IMR-90 (cell line): Measurements from ENCODE around the gene KRT7. TPM values are rescaled to one million over a fixed set of nuclear protein-coding genes. Genes with fewer than 3 reads are reported as not detected.

Experiments
- ATAC-seq: fragments of 200-7000 bp; cut with Tn5 transposase; 2 replicates; pipeline ENCODE4 v1.9.1; 2020; ENCODE audit warnings: low read depth, mild to moderate bottlenecking, moderate library complexity
- BruUV-seq: library from RNA; stranded (reverse); fragments of 400-500 nt; replicated peaks from 2 replicates; lab custom pipeline; 2021; lab: Mats Ljungman, UMichigan
- CTCF ChIA-PET: fragments of 300-600 bp; formaldehyde crosslinking; extraction: SDS; loops from one replicate; lab custom pipeline; 2021; ENCODE audit warnings: antibody characterized with exemption; lab: Yijun Ruan, JAX
- POLR2A ChIA-PET: fragments of 300-600 bp; sonication (Branson Sonifier 250); formaldehyde crosslinking; loops from one replicate; lab custom pipeline; 2022; ENCODE audit warnings: antibody characterized with exemption; ENCODE audit not compliant: unreplicated experiment; lab: Charles Lee
- DNase-seq: peaks from one replicate; pipeline ENCODE4 v3.0.0; 2013
- H2AFZ ChIP-seq: replicated peaks from 2 replicates; pipeline ENCODE3; 2013; ENCODE audit warnings: low read length, mild to moderate bottlenecking; ENCODE audit not compliant: poor library complexity
- H2AK5ac ChIP-seq: 2 replicates; pipeline ENCODE4 v1.6.1; 2013; ENCODE audit warnings: low read depth, low read length, inconsistent platforms
- H2AK9ac ChIP-seq: replicated peaks from 2 replicates; pipeline ENCODE3; 2013; ENCODE audit warnings: mild to moderate bottlenecking, low read depth, low read length, moderate library complexity; ENCODE audit not compliant: poor library complexity
- H2BK120ac ChIP-seq: 2 replicates; pipeline ENCODE4 v1.6.1; 2013; ENCODE audit warnings: low read depth, low read length, inconsistent platforms
- H2BK15ac ChIP-seq: 3 replicates; pipeline ENCODE4 v1.6.1; 2013; ENCODE audit warnings: low read depth, low read length, inconsistent platforms
- H2BK20ac ChIP-seq: 2 replicates; pipeline ENCODE4 v1.6.1; 2013; ENCODE audit warnings: low read depth, mild to moderate bottlenecking, inconsistent platforms, low read length, moderate library complexity
- H2BK5ac ChIP-seq: 2 replicates; pipeline ENCODE4 v1.6.1; 2013; ENCODE audit warnings: mild to moderate bottlenecking, low read depth, low read length, inconsistent platforms; ENCODE audit not compliant: poor library complexity, severe bottlenecking
- H3K14ac ChIP-seq: replicated peaks from 2 replicates; pipeline ENCODE4 v1.6.1; 2013; ENCODE audit warnings: low read depth, low read length, inconsistent platforms
- H3K18ac ChIP-seq: 2 replicates; pipeline ENCODE4 v1.6.1; 2013; ENCODE audit warnings: low read depth, low read length, control low read depth
- H3K23ac ChIP-seq: 2 replicates; pipeline ENCODE4 v1.6.1; 2013; ENCODE audit warnings: low read depth, low read length, inconsistent platforms
- H3K27ac ChIP-seq: 2 replicates; pipeline ENCODE4 v1.5.1; 2013; ENCODE audit warnings: mild to moderate bottlenecking, control low read depth, low read length; ENCODE audit not compliant: insufficient read depth
- H3K27me3 ChIP-seq: 2 replicates; pipeline ENCODE4 v1.6.1; 2013; ENCODE audit warnings: low read length; ENCODE audit not compliant: control insufficient read depth, insufficient read depth
- H3K36me3 ChIP-seq: 2 replicates; pipeline ENCODE4 v1.6.1; 2013; ENCODE audit warnings: low read length, mixed read lengths; ENCODE audit not compliant: control insufficient read depth, insufficient read depth
- H3K4ac ChIP-seq: 2 replicates; pipeline ENCODE4 v1.6.1; 2013; ENCODE audit warnings: low read depth, low read length, inconsistent platforms
- H3K4me1 ChIP-seq: 2 replicates; pipeline ENCODE4 v1.6.1; 2013; ENCODE audit warnings: low read length, mixed read lengths; ENCODE audit not compliant: control insufficient read depth, insufficient read depth
- H3K4me2 ChIP-seq: 2 replicates; pipeline ENCODE4 v1.6.1; 2013; ENCODE audit warnings: low read depth, mild to moderate bottlenecking, control low read depth, low read length, moderate library complexity
- H3K4me3 ChIP-seq: 2 replicates; pipeline ENCODE4 v1.5.1; 2013; ENCODE audit warnings: low read depth, mild to moderate bottlenecking, control low read depth, low read length, moderate library complexity; ENCODE audit not compliant: insufficient read depth
- H3K56ac ChIP-seq: 2 replicates; pipeline ENCODE4 v1.6.1; 2013; ENCODE audit warnings: low read length, inconsistent platforms; ENCODE audit not compliant: insufficient read depth; ENCODE audit errors: extremely low read depth
- H3K79me1 ChIP-seq, 2 experiments: 2 replicates each; pipeline ENCODE4 v1.6.1; 2013; ENCODE audit warnings: low read length in 2 of 2, inconsistent platforms in 1 of 2, low read depth in 1 of 2
- H3K9ac ChIP-seq: 2 replicates; pipeline ENCODE4 v1.6.1; 2013; ENCODE audit warnings: low read depth, low read length, control low read depth
- H3K9me1 ChIP-seq: 2 replicates; pipeline ENCODE4 v1.6.1; 2013; ENCODE audit warnings: low read length, inconsistent platforms; ENCODE audit not compliant: insufficient read depth
- H3K9me3 ChIP-seq: 2 replicates; pipeline ENCODE4 v1.6.1; 2013; ENCODE audit warnings: low read length; ENCODE audit not compliant: control insufficient read depth, insufficient read depth
- H4K20me1 ChIP-seq: 2 replicates; pipeline ENCODE4 v1.6.1; 2013; ENCODE audit warnings: low read length, inconsistent platforms; ENCODE audit not compliant: insufficient read depth
- H4K5ac ChIP-seq: 2 replicates; pipeline ENCODE4 v1.6.1; 2013; ENCODE audit warnings: mild to moderate bottlenecking, low read depth, low read length, control low read depth
- H4K8ac ChIP-seq, 2 experiments: 2 replicates each; pipeline ENCODE4 v1.6.1; 2013; ENCODE audit warnings: low read depth in 2 of 2, low read length in 2 of 2, control low read depth in 1 of 2, inconsistent platforms in 1 of 2
- H4K91ac ChIP-seq: 2 replicates; pipeline ENCODE4 v1.6.1; 2013; ENCODE audit warnings: low read depth, low read length, inconsistent platforms; ENCODE audit not compliant: insufficient read depth
- CTCF ChIP-seq: conservative IDR thresholded peaks from 2 replicates; pipeline ENCODE4 v1.5.1; 2012; ENCODE audit warnings: mild to moderate bottlenecking, low read depth, low read length, improper control_type of control experiment
- ELK1 ChIP-seq: fragments of 150-350 bp; IDR thresholded peaks from 2 replicates; pipeline ENCODE4 v1.6.1; 2016; ENCODE audit warnings: low read depth, mild to moderate bottlenecking, low read length, moderate library complexity, borderline replicate concordance
- FOS ChIP-seq: fragments of 150-350 bp; IDR thresholded peaks from 2 replicates; pipeline ENCODE4 v1.6.1; 2016; ENCODE audit warnings: low read depth, low read length
- MAFK ChIP-seq: IDR thresholded peaks from 2 replicates; pipeline ENCODE4 v1.6.1; 2012; ENCODE audit warnings: low read depth, low read length, improper control_type of control experiment
- MAZ ChIP-seq: IDR thresholded peaks from 2 replicates; pipeline ENCODE4 v1.6.1; 2012; ENCODE audit warnings: low read depth, mild to moderate bottlenecking, low read length, improper control_type of control experiment, moderate library complexity, borderline replicate concordance
- NFE2L2 ChIP-seq: fragments of 150-350 bp; IDR thresholded peaks from 2 replicates; pipeline ENCODE4 v1.6.1; 2016; ENCODE audit warnings: low read depth, mild to moderate bottlenecking, low read length
- RCOR1 ChIP-seq: IDR thresholded peaks from 2 replicates; pipeline ENCODE4 v1.6.1; 2012; ENCODE audit warnings: mild to moderate bottlenecking, low read length, improper control_type of control experiment; ENCODE audit not compliant: insufficient replicate concordance
- WGBS, 2 experiments: methylation state at CpG; one replicate each; pipeline versions ENCODE4 v1.1.5 to v1.1.7; 2013; ENCODE audit warnings: missing lambda C conversion rate in 2 of 2; ENCODE audit not compliant: insufficient read length in 1 of 2; ENCODE audit errors: extremely low coverage in 2 of 2; 5-methylcytosine and 5-hydroxymethylcytosine counted together
- dilution Hi-C: fragments of 300-500 bp; cut with HindIII; formaldehyde crosslinking; loops from one replicate; pipeline ENCODE4 v1.14.3; 2018; ENCODE audit warnings: low sequenced_read_pairs; ENCODE audit not compliant: unreplicated experiment
- in situ Hi-C: fragments of 300-500 bp; cut with MboI; formaldehyde crosslinking; loops from 3 replicates; pipeline ENCODE4 v1.14.3; 2019; ENCODE audit warnings: low sequenced_read_pairs, inconsistent platforms, mixed read lengths
- intact Hi-C: fragments of 100-400 bp; cut with micrococcal nuclease; formaldehyde crosslinking; loops from 2 replicates; pipeline ENCODE4 v1.10.0; 2022
- polyA plus RNA-seq, 3 experiments: library from polyadenylated mRNA; depleted of rRNA; stranded (reverse); fragments of >200 nt; gene quantifications; 2 replicates each; pipeline ENCODE4 v1.2.3, GENCODE V29; 2012; ENCODE audit warnings: low replicate concordance in 1 of 3
- total RNA-seq: library from RNA; depleted of rRNA; stranded (reverse); fragments of >200 nt; gene quantifications from 2 replicates; pipeline ENCODE4 v1.2.3, GENCODE V29; 2012

Gene KRT7
- total and polyA plus RNA-seq, 2 of the 4 experiments (the other 2 are of a cell fraction) = 0.54 to 1.7 TPM

- no peak for TF ChIP-seq MAZ
Observed at GRCh38 chr12:52243259-52243855, 10.3 kb downstream of the KRT7 start (continued).

GRCh38 chr12:52243856-52244614, 11.0 kb downstream of the KRT7 start:
- peaks cover 26% of the 10 kb centered on the region for H3K4me1 ChIP-seq
- peak overlapping the region; percentile 58; the same call in 1 of the 2 replicates for H3K56ac ChIP-seq
- H4K20me1 ChIP-seq = no peaks in the 10 kb centered on the region
- peak overlapping the region; percentile 98 for H2AFZ ChIP-seq
- H3K36me3 ChIP-seq = no peaks in the 10 kb centered on the region
- peak overlapping the region; percentile 92 for H3K14ac ChIP-seq
- H2BK5ac ChIP-seq = peak overlapping the region; percentile 93
- intact Hi-C loops (no loop called here), dilution Hi-C loops (no loop called here), in situ Hi-C loops (no loop called here)
- H3K27me3 ChIP-seq = no peaks in the 10 kb centered on the region
- H2BK120ac ChIP-seq = peak overlapping the region; percentile 100
- H3K79me1 ChIP-seq = peaks cover 0 to 6% of the 10 kb centered on the region in 2 experiments; a peak in 1 of 4 replicates
- H2BK15ac ChIP-seq = peak overlapping the region; percentile 97; the same call in 2 of the 3 replicates
- peak overlapping the region; percentile 100 for H3K4ac ChIP-seq
- peak; percentile 72; the same call in 1 of the 2 replicates for TF ChIP-seq MAZ
- no peak for TF ChIP-seq MAFK
- TF ChIP-seq CTCF = 0 out of 2 replicates have a peak, but pooled peaks have one; percentile 0
- peak; percentile 87; the same call in 1 of the 2 replicates for TF ChIP-seq FOS
- TF ChIP-seq ELK1 = no peak
- peak; percentile 8 for TF ChIP-seq RCOR1
- TF ChIP-seq NFE2L2 = no peak
- H3K18ac ChIP-seq = peak overlapping the region; percentile 79
- peak overlapping the region; percentile 99 for H2BK20ac ChIP-seq
- DNase-seq (peak; percentile 93), ATAC-seq (peak; percentile 91)
- H3K9ac ChIP-seq = peak overlapping the region; percentile 9; the same call in 1 of the 2 replicates
- H3K27ac ChIP-seq = peak overlapping the region; percentile 77
- H2AK5ac ChIP-seq = peak overlapping the region; percentile 97
- H3K4me3 ChIP-seq = no peak overlapping the region
- 47% methylated on average over 6 of the region's 12 CpGs; no CpG with 5 or more reads in 1 of the 2 experiments for WGBS, 2 experiments
- CTCF ChIA-PET = interaction anchor here (1.1 kb wide), 1 partner anchor 35 kb away, joined by 5 read pairs; no protein-coding TSS in a partner anchor
- H4K5ac ChIP-seq = peak overlapping the region; percentile 95
- peaks cover 28% of the 10 kb centered on the region for H3K9me1 ChIP-seq
- POLR2A ChIA-PET = no interaction called here
- H3K9me3 ChIP-seq = no peaks in the 10 kb centered on the region
- peak overlapping the region; percentile 95 for H2AK9ac ChIP-seq
- peak overlapping the region; percentile 93 to 99 for H4K8ac ChIP-seq
- H3K4me2 ChIP-seq = peak overlapping the region; percentile 36; the same call in 1 of the 2 replicates
- peak overlapping the region; percentile 99 for H4K91ac ChIP-seq
- H3K23ac ChIP-seq = peak overlapping the region; percentile 81
- BruUV-seq = no TSS peak
